ENCODE measurements around the gene BSND.
"Not testable (repeated sequence)": the region's sequence is repeated elsewhere in the genome, so short reads cannot be mapped to it uniquely, and the experiment has no call there.

BSND gene

GRCh38 chr1:55018395-55018794 is 19.7 kb downstream of the BSND start:
- H3K9me2 ChIP-seq (replicated peaks; ENCODE audit: insufficient read depth, low read length) = no peaks in the 10 kb centered on the region
- no peaks in the 10 kb centered on the region for H3K4me1 ChIP-seq (ENCODE audit: low read length)
- no peaks in the 10 kb centered on the region for H3K79me2 ChIP-seq (ENCODE audit: low read length)
- H3K36me3 ChIP-seq (replicated peaks; ENCODE audit: insufficient read depth, low read length) = no peaks in the 10 kb centered on the region
- H3K9me3 ChIP-seq (replicated peaks; ENCODE audit: insufficient read depth, low read length) = no peaks in the 10 kb centered on the region
- H3F3A ChIP-seq (ENCODE audit: insufficient read depth, low read length) = no peaks in the 10 kb centered on the region
- H3K27ac ChIP-seq (ENCODE audit: low read length) = no peak overlapping the region
- no peaks in the 10 kb centered on the region for H3K27me3 ChIP-seq (replicated peaks; ENCODE audit: insufficient read depth, low read length)
- TF ChIP-seq EZH2phosphoT487 (IDR thresholded peaks at IDR 0.05; ENCODE audit: low read length) (no peak), EZH2 (optimal IDR thresholded peaks at IDR 0.05; ENCODE audit: low read depth, low read length) (no peak)
- no peak overlapping the region for H3K4me2 ChIP-seq (ENCODE audit: low read depth, low read length)
- no peak overlapping the region for H3K4me3 ChIP-seq (ENCODE audit: low read length)
- DNase-seq = no peak
- no peaks in the 10 kb centered on the region for H4K20me1 ChIP-seq (ENCODE audit: insufficient read depth, low read length)
- H2AFZ ChIP-seq (ENCODE audit: low read length) = no peak overlapping the region
- no peak overlapping the region for H3K9ac ChIP-seq (ENCODE audit: low read length)

DNA sequence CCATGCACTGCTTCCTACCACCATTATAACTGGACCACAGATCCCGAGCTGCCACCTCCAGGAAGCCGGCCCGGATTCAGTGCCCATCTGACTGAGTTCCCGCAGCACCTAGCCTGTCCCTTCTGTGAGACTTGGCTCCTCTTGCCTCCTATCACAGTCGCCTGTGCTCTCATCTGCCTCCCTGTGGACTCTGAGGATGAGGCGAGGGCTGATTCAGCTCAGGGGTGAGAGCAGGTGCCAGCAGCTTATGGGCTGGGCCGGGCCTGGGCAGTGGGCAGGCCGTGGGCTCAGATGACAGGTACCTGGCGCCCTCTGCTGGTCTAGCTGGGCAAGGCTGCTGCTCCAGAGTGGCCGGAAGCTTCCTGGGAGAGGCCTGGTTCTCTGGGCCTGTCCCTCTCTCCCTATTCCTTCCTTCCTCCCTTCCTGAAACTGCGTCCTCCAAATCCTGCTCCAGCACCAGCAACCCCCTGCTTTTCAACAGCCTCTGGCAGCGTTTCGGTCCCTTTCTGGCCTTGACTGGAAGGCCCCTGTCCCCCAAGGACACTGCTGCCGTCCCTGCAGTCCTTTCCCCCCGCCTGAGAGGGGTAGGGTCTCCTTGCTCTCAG is 23.3 kb downstream of the BSND start:
- no peaks in the 10 kb centered on the region for H3F3A ChIP-seq (ENCODE audit: insufficient read depth, low read length)
- no peaks in the 10 kb centered on the region for H3K27me3 ChIP-seq (replicated peaks; ENCODE audit: insufficient read depth, low read length)
- no peak overlapping the region for H3K4me2 ChIP-seq (ENCODE audit: low read depth, low read length)
- H3K9ac ChIP-seq (ENCODE audit: low read length) = no peak overlapping the region
- peak overlapping the region; percentile 66 for H2AFZ ChIP-seq (ENCODE audit: low read length)
- no peaks in the 10 kb centered on the region for H3K79me2 ChIP-seq (ENCODE audit: low read length)
- no peak overlapping the region for H3K4me3 ChIP-seq (ENCODE audit: low read length)
- no peaks in the 10 kb centered on the region for H4K20me1 ChIP-seq (ENCODE audit: insufficient read depth, low read length)
- DNase-seq = peak; percentile 76
- no peaks in the 10 kb centered on the region for H3K9me3 ChIP-seq (replicated peaks; ENCODE audit: insufficient read depth, low read length)
- no peaks in the 10 kb centered on the region for H3K36me3 ChIP-seq (replicated peaks; ENCODE audit: insufficient read depth, low read length)
- H3K9me2 ChIP-seq (replicated peaks; ENCODE audit: insufficient read depth, low read length) = no peaks in the 10 kb centered on the region
- no peak for TF ChIP-seq EZH2phosphoT487 (IDR thresholded peaks at IDR 0.05; ENCODE audit: low read length)
- TF ChIP-seq, protein P1, sequence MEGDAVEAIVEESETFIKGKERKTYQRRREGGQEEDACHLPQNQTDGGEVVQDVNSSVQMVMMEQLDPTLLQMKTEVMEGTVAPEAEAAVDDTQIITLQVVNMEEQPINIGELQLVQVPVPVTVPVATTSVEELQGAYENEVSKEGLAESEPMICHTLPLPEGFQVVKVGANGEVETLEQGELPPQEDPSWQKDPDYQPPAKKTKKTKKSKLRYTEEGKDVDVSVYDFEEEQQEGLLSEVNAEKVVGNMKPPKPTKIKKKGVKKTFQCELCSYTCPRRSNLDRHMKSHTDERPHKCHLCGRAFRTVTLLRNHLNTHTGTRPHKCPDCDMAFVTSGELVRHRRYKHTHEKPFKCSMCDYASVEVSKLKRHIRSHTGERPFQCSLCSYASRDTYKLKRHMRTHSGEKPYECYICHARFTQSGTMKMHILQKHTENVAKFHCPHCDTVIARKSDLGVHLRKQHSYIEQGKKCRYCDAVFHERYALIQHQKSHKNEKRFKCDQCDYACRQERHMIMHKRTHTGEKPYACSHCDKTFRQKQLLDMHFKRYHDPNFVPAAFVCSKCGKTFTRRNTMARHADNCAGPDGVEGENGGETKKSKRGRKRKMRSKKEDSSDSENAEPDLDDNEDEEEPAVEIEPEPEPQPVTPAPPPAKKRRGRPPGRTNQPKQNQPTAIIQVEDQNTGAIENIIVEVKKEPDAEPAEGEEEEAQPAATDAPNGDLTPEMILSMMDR (IDR thresholded peaks at IDR 0.05; ENCODE audit: low read length) = peak; percentile 89
- no peak overlapping the region for H3K27ac ChIP-seq (ENCODE audit: low read length)
- no peaks in the 10 kb centered on the region for H3K4me1 ChIP-seq (ENCODE audit: low read length)

DNA sequence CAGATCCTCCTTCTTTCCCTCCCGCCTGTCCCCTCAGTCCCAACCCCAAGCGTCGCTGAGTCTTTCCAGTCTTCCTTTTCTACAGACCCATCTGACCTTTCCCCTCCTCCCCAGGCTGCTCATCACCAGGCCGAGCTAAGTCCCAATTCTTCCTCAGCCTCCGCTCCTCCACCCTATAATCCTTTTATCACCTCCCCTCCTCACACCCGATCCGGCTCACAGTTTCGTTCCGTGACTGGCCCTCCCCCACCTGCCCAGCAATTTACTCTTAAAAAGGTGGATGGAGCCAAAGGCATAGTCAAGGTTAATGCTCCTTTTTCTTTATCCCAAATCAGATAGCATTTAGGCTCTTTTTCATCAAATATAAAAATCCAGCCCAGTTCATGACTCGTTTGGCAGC is 25.4 kb downstream of the BSND start:
- not testable (repeated sequence) for H3K27ac ChIP-seq (ENCODE audit: low read length); H3K79me2 ChIP-seq (ENCODE audit: low read length); H3K4me2 ChIP-seq (ENCODE audit: low read depth, low read length); H3K9me2 ChIP-seq (replicated peaks; ENCODE audit: insufficient read depth, low read length); H4K20me1 ChIP-seq (ENCODE audit: insufficient read depth, low read length); H3F3A ChIP-seq (ENCODE audit: insufficient read depth, low read length); H2AFZ ChIP-seq (ENCODE audit: low read length); H3K36me3 ChIP-seq (replicated peaks; ENCODE audit: insufficient read depth, low read length); H3K4me3 ChIP-seq (ENCODE audit: low read length); H3K9ac ChIP-seq (ENCODE audit: low read length); H3K27me3 ChIP-seq (replicated peaks; ENCODE audit: insufficient read depth, low read length); DNase-seq; H3K4me1 ChIP-seq (ENCODE audit: low read length); H3K9me3 ChIP-seq (replicated peaks; ENCODE audit: insufficient read depth, low read length)

DNA sequence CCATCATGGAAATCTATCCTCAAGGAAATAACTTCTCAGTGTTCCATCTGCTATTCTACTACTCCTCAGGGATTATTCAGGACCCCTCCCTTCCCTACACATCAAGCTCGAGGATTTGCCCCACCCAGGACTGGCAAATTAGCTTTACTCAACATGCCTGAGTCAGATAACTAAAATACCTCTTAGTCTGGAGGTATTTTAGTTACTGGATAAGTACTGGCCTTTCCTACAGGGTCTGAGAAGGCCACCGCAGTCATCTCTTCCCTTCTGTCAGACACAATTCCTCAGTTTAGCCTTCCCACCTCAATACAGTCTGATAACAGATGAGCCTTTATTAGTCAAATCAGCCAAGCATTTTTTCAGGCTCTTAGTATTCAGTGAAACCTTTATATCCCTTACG is 27.9 kb downstream of the BSND start:
- H3F3A ChIP-seq (ENCODE audit: insufficient read depth, low read length); H4K20me1 ChIP-seq (ENCODE audit: insufficient read depth, low read length); H3K4me2 ChIP-seq (ENCODE audit: low read depth, low read length); H3K9me3 ChIP-seq (replicated peaks; ENCODE audit: insufficient read depth, low read length); DNase-seq; H3K9me2 ChIP-seq (replicated peaks; ENCODE audit: insufficient read depth, low read length); H3K79me2 ChIP-seq (ENCODE audit: low read length); H3K9ac ChIP-seq (ENCODE audit: low read length); H2AFZ ChIP-seq (ENCODE audit: low read length); H3K4me1 ChIP-seq (ENCODE audit: low read length); H3K4me3 ChIP-seq (ENCODE audit: low read length); H3K27ac ChIP-seq (ENCODE audit: low read length); H3K36me3 ChIP-seq (replicated peaks; ENCODE audit: insufficient read depth, low read length); H3K27me3 ChIP-seq (replicated peaks; ENCODE audit: insufficient read depth, low read length): not testable (repeated sequence)

DNA sequence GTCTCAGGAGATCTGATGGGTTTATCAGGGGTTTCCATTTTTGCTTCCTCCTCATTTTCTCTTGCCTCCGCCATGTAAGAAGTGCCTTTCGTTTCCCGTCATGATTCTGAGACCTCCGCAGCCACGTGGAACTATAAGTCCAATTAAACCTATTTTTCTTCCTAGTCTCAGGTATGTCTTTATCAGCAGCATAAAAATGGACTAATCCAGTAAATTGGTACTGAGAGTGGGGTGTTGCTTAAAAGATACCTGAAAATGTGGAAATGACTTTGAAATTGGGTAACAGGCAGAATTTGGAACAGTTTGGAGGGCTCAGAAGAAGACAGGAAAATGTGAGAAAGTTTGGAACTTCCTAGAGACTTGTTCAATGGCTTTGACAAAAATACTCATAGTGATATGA is 32.4 kb downstream of the BSND start:
- not testable (repeated sequence) for H4K20me1 ChIP-seq (ENCODE audit: insufficient read depth, low read length); H3K4me3 ChIP-seq (ENCODE audit: low read length); H3K9me3 ChIP-seq (replicated peaks; ENCODE audit: insufficient read depth, low read length); H3K9ac ChIP-seq (ENCODE audit: low read length); H3K27ac ChIP-seq (ENCODE audit: low read length); H3F3A ChIP-seq (ENCODE audit: insufficient read depth, low read length); H3K9me2 ChIP-seq (replicated peaks; ENCODE audit: insufficient read depth, low read length); H3K36me3 ChIP-seq (replicated peaks; ENCODE audit: insufficient read depth, low read length); H3K4me1 ChIP-seq (ENCODE audit: low read length); H2AFZ ChIP-seq (ENCODE audit: low read length); H3K4me2 ChIP-seq (ENCODE audit: low read depth, low read length); DNase-seq; H3K79me2 ChIP-seq (ENCODE audit: low read length); H3K27me3 ChIP-seq (replicated peaks; ENCODE audit: insufficient read depth, low read length)
